T-cell (primary cell): ENCODE measurements around the gene FAM117B. TPM values are rescaled to one million over a fixed set of nuclear protein-coding genes. Genes with fewer than 3 reads are reported as not detected.

Source experiments
- ATAC-seq, 4 experiments: fragments of 200-7000 bp in 3 of 4; fragments of 150-1000 bp in 1 of 4; cut with Tn5 transposase; replicated peaks in 1 of 4; 1 replicate in 3 of 4; 2 replicates in 1 of 4; pipeline ENCODE4 v1.10.0; 2021; ENCODE audit warnings: moderate library complexity in 3 of 4, mild to moderate bottlenecking in 2 of 4, moderate number of reproducible peaks in 1 of 4
- CTCF ChIA-PET, 2 donors: fragments of 300-600 bp; sonication (Branson Sonifier 250); formaldehyde crosslinking; loops; one replicate each; lab custom pipeline; 2022; ENCODE audit warnings: antibody characterized with exemption in 2 of 2; lab: Charles Lee
- POLR2A ChIA-PET, 2 donors: fragments of 300-600 bp; sonication (Branson Sonifier 250); formaldehyde crosslinking; loops; one replicate each; lab custom pipeline; 2022; ENCODE audit warnings: antibody characterized with exemption in 2 of 2; lab: Charles Lee
- DNase-seq, 35 experiments: peaks; one replicate each; pipeline versions ENCODE4 v3.0.0 to v3.0.0-alpha.2; 2013 to 2023
- H3K27ac ChIP-seq: one replicate; pipeline ENCODE4 v1.5.1; 2013; ENCODE audit warnings: low read length
- H3K27me3 ChIP-seq, 2 experiments: replicated peaks in 1 of 2; 1 replicate in 1 of 2; 2 replicates in 1 of 2; pipeline versions ENCODE4 v1.6.1 to v1.7.0; 2013; ENCODE audit warnings: low read length in 1 of 2, mixed read lengths in 1 of 2; ENCODE audit not compliant: control insufficient read depth in 2 of 2, insufficient read depth in 2 of 2; ENCODE audit errors: extremely low read depth in 1 of 2
- H3K36me3 ChIP-seq, 2 donors: 1 replicate in 1 of 2; 2 replicates in 1 of 2; pipeline versions ENCODE4 v1.6.1 to v1.7.0; 2013; ENCODE audit warnings: low read length in 1 of 2; ENCODE audit not compliant: control insufficient read depth in 2 of 2, insufficient read depth in 1 of 2; ENCODE audit errors: extremely low read depth in 1 of 2
- H3K4me1 ChIP-seq, 2 experiments: 1 replicate in 1 of 2; 2 replicates in 1 of 2; pipeline versions ENCODE4 v1.6.1 to v1.7.0; 2013; ENCODE audit warnings: low read length in 2 of 2, mixed read lengths in 1 of 2; ENCODE audit not compliant: insufficient read depth in 2 of 2, control insufficient read depth in 1 of 2; ENCODE audit errors: extremely low read depth in 1 of 2
- H3K4me3 ChIP-seq, 2 donors: 1 replicate in 1 of 2; 2 replicates in 1 of 2; pipeline versions ENCODE4 v1.5.1 to v1.7.0; 2013; ENCODE audit warnings: mild to moderate bottlenecking in 2 of 2, low read length in 1 of 2, moderate library complexity in 1 of 2; ENCODE audit not compliant: control insufficient read depth in 1 of 2; ENCODE audit errors: extremely low read depth in 1 of 2
- H3K9me3 ChIP-seq: 2 replicates; pipeline ENCODE4 v1.7.0; 2013
- H3K27ac Mint-ChIP-seq, 2 donors: one replicate each; pipeline ENCODE4 v1.8.0; 2020 to 2021; ENCODE audit warnings: mild to moderate bottlenecking in 2 of 2, mixed read lengths in 2 of 2
- H3K27me3 Mint-ChIP-seq, 2 donors: one replicate each; pipeline ENCODE4 v1.8.0; 2021 to 2022; ENCODE audit warnings: mixed read lengths in 2 of 2
- H3K36me3 Mint-ChIP-seq: one replicate; pipeline ENCODE4 v1.8.0; 2021; ENCODE audit warnings: mixed read lengths
- H3K4me1 Mint-ChIP-seq, 3 donors: one replicate each; pipeline ENCODE4 v1.8.0; 2020 to 2022; ENCODE audit warnings: mixed read lengths in 3 of 3, mild to moderate bottlenecking in 1 of 3
- H3K4me3 Mint-ChIP-seq, 3 donors: one replicate each; pipeline ENCODE4 v1.8.0; 2020 to 2022; ENCODE audit warnings: mild to moderate bottlenecking in 3 of 3, mixed read lengths in 3 of 3, moderate library complexity in 3 of 3
- H3K9me3 Mint-ChIP-seq, 3 donors: one replicate each; pipeline ENCODE4 v1.8.0; 2020 to 2022; ENCODE audit warnings: mixed read lengths in 3 of 3
- WGBS: methylation state at CpG from one replicate; pipeline ENCODE4 v1.1.5; 2013; ENCODE audit warnings: missing lambda C conversion rate; ENCODE audit not compliant: insufficient coverage; 5-methylcytosine and 5-hydroxymethylcytosine counted together
- total RNA-seq, 35 experiments: library from RNA in 6 of 35; stranded (reverse) in 6 of 35; fragments of 120-200 nt in 1 of 35; gene quantifications; one replicate each; pipeline versions ENCODE4 v1.2.1 to v1.2.4 and lab custom pipeline; 2013 to 2026

FAM117B gene
- total RNA-seq, 5 donors from 2014 or later (not counting 1 experiment from before 2014, with no cell fraction given) = 23.6 to 44.0 (median 28.4) TPM

DNA sequence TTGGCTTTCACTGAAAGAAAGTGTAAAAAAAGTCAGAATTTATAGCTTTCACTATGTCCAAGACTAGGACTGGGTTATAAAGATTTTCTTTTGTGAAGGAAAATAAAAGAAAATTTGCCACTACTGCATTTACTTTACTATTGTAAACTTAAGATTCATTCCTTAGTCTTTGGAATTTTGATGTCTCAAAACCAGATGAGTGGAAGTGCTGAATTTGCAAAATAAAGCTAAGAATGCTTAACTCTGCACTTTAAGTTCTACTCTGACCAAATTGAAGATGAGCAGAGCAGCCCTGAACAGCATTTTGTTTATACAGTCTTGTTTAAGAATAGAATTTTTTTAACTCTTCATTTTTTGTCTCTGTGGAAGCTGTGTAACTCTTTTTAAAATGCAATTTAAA lies 134.4 kb downstream of the FAM117B start:
- H3K4me1 ChIP-seq = peaks cover 7 to 9% of the 10 kb centered on the region in 2 experiments
- H3K4me3 ChIP-seq = no peak overlapping the region
- Mint-ChIP-seq H3K4me1 (peaks cover 11 to 35% (median 24%) of the 10 kb centered on the region in 3 donors), H3K36me3 (peaks cover 48% of the 10 kb centered on the region), H3K27ac (peak overlapping the region in 1 of 2 donors; percentile 49), H3K9me3 (no peaks in the 10 kb centered on the region), H3K4me3 (no peak overlapping the region), H3K27me3 (no peaks in the 10 kb centered on the region)
- H3K27ac ChIP-seq = no peak overlapping the region
- H3K36me3 ChIP-seq = peaks cover 0 to 35% of the 10 kb centered on the region in 2 donors
- DNase-seq (no peak), ATAC-seq (no peak)
- ChIA-PET POLR2A (interaction anchor here in 1 of 2 donors (0.6 kb wide), 1 partner anchor 10 kb away, joined by 3 read pairs; no protein-coding TSS in a partner anchor), CTCF (interaction anchor here in 1 of 2 donors (0.5 to 0.6 kb wide), 2 partner anchors 42 to 765 kb away, joined by 3 read pairs; no protein-coding TSS in a partner anchor)
- H3K9me3 ChIP-seq = no peaks in the 10 kb centered on the region
- H3K27me3 ChIP-seq = no peaks in the 10 kb centered on the region

DNA sequence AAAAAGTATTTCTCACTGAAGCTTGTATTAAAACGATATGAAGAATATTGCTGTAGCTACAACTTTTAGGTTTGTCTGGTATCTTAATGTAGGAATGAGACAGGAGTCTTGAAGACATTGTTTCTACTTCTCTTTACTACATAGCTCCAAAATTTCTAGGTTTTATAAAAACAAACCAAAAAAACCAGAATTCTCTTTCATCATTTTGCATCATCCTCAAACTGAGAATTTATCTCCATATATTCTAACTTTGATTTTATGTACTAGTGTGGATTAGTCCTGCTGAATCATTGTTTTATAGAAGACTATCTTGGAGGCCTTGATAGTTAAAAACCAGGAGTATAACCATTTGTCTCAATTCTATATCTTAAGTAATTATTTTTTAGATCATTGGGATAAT lies 136.6 kb downstream of the FAM117B start:
- Histone ChIP-seq H3K9me3 (no peaks in the 10 kb centered on the region), H3K4me3 (no peak overlapping the region), H3K36me3 (peaks cover 0 to 33% of the 10 kb centered on the region in 2 donors), H3K4me1 (no peaks in the 10 kb centered on the region), H3K27me3 (no peaks in the 10 kb centered on the region), H3K27ac (no peak overlapping the region)
- WGBS = no CpG with 5 or more reads among the region's 1 CpG
- no peak overlapping the region for H3K4me3 Mint-ChIP-seq
- no peaks in the 10 kb centered on the region for H3K9me3 Mint-ChIP-seq
- POLR2A ChIA-PET = interaction anchor here in 1 of 2 donors (0.5 kb wide), 1 partner anchor 1320 kb away, joined by 5 read pairs; the partner anchor contains the start of genes STRADB and TRAK2
- H3K4me1 Mint-ChIP-seq = peaks cover 7 to 24% (median 15%) of the 10 kb centered on the region in 3 donors
- H3K27me3 Mint-ChIP-seq = no peaks in the 10 kb centered on the region
- peaks cover 45% of the 10 kb centered on the region for H3K36me3 Mint-ChIP-seq
- no peak overlapping the region for H3K27ac Mint-ChIP-seq
- CTCF ChIA-PET = interaction anchor here (0.6 to 0.9 kb wide), 5 partner anchors 11 to 1118 kb away, joined by 3 to 4 read pairs (median 3); no protein-coding TSS in a partner anchor
- DNase-seq (no peak), ATAC-seq (no peak)

DNA sequence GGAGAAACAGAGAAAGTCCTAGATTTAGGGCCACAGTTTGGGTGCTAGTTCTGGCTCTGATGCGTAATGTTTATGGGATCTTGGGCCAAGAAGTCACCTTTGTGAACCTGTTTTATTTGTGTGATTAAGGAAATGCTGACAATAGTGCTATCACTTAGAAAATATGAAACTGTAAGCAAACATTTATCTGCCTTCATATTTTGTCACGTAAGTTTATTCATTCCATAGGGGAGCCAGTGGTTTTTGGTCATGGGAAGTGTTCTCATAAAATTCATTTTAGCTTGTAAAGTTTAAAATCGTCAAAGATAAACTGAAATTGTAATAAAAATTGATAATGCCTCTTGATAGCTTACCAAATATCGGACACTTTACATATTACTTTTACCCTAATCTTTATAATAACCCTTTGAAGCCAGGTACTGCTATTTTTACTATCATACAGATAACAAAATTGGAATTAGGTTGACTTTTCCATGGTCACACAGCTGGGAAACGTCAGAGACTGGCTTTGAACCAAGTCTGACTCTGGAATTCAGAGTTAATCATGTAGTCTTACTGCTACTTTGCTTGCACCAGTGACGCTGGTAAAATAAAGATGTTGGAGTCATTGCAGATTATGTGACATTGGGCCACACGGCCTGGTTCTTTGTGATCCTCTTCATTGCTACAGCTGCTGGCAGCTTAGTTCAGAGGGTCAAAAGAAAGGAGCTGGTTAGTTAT lies 137.1 kb downstream of the FAM117B start:
- 97% methylated on average over 3 of the region's 7 CpGs for WGBS
- DNase-seq = no peak
- Histone ChIP-seq H3K27ac (no peak overlapping the region), H3K4me3 (no peak overlapping the region), H3K27me3 (no peaks in the 10 kb centered on the region), H3K9me3 (no peaks in the 10 kb centered on the region), H3K4me1 (no peaks in the 10 kb centered on the region), H3K36me3 (peaks cover 0 to 33% of the 10 kb centered on the region in 2 donors)
- H3K27me3 Mint-ChIP-seq = no peaks in the 10 kb centered on the region
- no peak overlapping the region for H3K4me3 Mint-ChIP-seq
- H3K9me3 Mint-ChIP-seq = no peaks in the 10 kb centered on the region
- H3K4me1 Mint-ChIP-seq = peaks cover 7 to 21% (median 15%) of the 10 kb centered on the region in 3 donors
- POLR2A ChIA-PET = interaction anchor here (0.5 to 0.6 kb wide), 2 partner anchors 476 to 1321 kb away, joined by 3 to 5 read pairs; partner anchors contain the start of genes STRADB (in 1 of the 2) and TRAK2 (in 1 of the 2)
- CTCF ChIA-PET = interaction anchor here (0.6 to 0.9 kb wide), 2 partner anchors 13 to 68 kb away, joined by 3 to 4 read pairs; no protein-coding TSS in a partner anchor
- no peak for ATAC-seq
- peaks cover 45% of the 10 kb centered on the region for H3K36me3 Mint-ChIP-seq
- H3K27ac Mint-ChIP-seq = no peak overlapping the region

DNA sequence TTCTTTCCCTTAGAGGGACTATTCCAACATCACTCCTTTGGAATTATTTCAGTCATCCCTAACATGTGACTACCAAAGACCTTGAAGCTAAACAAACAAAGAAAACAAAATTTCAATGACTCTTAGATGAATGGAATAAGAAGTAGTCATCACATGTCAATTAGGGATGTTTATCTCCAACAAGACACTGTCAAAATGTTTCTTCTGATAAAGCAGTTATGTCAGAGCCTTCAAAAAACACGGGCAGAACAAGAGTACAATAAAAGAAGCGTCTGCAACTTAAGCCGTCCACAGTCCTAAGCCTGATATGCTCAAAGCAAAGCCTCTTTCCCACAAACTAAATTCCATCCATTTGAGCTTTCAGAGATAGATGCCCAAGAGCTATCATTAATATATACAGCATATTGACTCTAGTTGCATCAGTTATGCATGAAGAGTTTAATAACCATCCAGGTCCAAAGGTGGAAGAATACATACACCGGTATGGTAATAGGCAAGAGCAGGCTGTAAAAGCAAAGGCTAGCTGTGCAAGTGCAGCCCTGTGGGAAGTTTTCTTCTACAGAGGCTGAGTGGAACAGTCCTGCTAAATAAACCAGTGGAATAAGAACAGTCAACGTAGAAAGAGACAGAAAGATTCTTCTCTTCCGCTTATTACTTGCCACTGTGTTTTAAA lies 138.7 kb downstream of the FAM117B start:
- ChIA-PET POLR2A (interaction anchor here in 1 of 2 donors (0.6 to 0.8 kb wide), 2 partner anchors 9 to 13 kb away, joined by 4 read pairs; no protein-coding TSS in a partner anchor), CTCF (no interaction called here)
- Histone ChIP-seq H3K9me3 (no peaks in the 10 kb centered on the region), H3K36me3 (peaks cover 0 to 37% of the 10 kb centered on the region in 2 donors), H3K27me3 (no peaks in the 10 kb centered on the region), H3K4me1 (no peaks in the 10 kb centered on the region), H3K4me3 (no peak overlapping the region), H3K27ac (no peak overlapping the region)
- Mint-ChIP-seq H3K9me3 (no peaks in the 10 kb centered on the region), H3K4me1 (peaks cover 4 to 12% (median 8%) of the 10 kb centered on the region in 3 donors), H3K36me3 (peaks cover 50% of the 10 kb centered on the region), H3K27ac (no peak overlapping the region), H3K4me3 (no peak overlapping the region), H3K27me3 (no peaks in the 10 kb centered on the region)
- 90% methylated on average over 2 of the region's 6 CpGs for WGBS
- DNase-seq (no peak), ATAC-seq (no peak)

DNA sequence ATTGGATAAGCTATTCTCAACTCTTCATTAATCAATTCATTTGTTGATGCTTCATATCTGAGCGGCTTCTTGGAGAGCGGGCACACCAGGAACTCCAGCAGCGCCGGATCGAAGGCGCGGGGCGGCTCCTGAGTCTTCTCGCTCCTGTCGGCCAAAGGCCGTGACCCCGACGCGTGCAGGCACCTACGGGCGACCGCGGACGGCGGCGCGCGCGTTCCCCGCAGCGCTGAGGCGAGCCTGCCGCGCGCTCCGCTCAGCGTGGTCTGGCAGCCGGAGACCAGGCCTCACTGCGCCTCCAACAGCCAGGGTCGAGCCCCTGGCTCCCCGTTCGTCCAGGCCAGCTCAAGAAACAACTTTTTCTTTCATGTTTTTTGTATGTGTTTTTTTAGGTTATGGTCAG lies 139.3 kb downstream of the FAM117B start:
- DNase-seq (no peak), ATAC-seq (no peak)
- Mint-ChIP-seq H3K4me3 (no peak overlapping the region), H3K36me3 (peaks cover 57% of the 10 kb centered on the region), H3K4me1 (peaks cover 4 to 11% (median 8%) of the 10 kb centered on the region in 3 donors), H3K27ac (no peak overlapping the region), H3K27me3 (no peaks in the 10 kb centered on the region), H3K9me3 (no peaks in the 10 kb centered on the region)
- ChIA-PET POLR2A (interaction anchor here in 1 of 2 donors (0.6 to 0.8 kb wide), 2 partner anchors 9 to 14 kb away, joined by 4 read pairs; no protein-coding TSS in a partner anchor), CTCF (no interaction called here)
- Histone ChIP-seq H3K27ac (no peak overlapping the region), H3K27me3 (no peaks in the 10 kb centered on the region), H3K9me3 (no peaks in the 10 kb centered on the region), H3K36me3 (peaks cover 0 to 38% of the 10 kb centered on the region in 2 donors), H3K4me1 (no peaks in the 10 kb centered on the region), H3K4me3 (no peak overlapping the region)
- 98% methylated on average over 34 of the region's 37 CpGs for WGBS

DNA sequence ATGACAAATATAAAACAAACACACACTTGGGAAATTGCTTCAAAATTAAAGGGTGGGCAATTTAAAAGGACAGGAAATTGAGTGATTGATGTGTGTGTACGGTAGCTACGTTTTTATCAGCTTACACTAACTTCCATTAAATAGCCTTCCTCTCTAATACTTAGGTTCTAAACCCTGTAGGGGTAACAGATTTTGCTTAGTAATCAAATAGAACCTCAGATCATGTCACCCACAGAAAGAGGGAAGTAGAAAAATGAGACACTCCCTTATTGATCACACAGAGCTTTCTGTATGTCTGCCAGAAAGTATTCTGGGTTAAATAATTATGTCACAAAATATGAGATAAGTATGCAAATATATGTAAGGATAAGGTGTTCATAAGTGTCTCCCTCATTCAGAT lies 143.4 kb downstream of the FAM117B start:
- DNase-seq (no peak), ATAC-seq (no peak)
- H3K27me3 ChIP-seq = no peaks in the 10 kb centered on the region
- ChIA-PET POLR2A (interaction anchor here in 1 of 2 donors (0.6 kb wide), 1 partner anchor 274 kb away, joined by 9 read pairs; no protein-coding TSS in a partner anchor), CTCF (no interaction called here)
- peaks cover 0 to 5% (median 0%) of the 10 kb centered on the region in 3 donors for H3K4me1 Mint-ChIP-seq
- H3K36me3 Mint-ChIP-seq = peaks cover 69% of the 10 kb centered on the region
- WGBS = no CpG with 5 or more reads among the region's 2 CpGs
- H3K27me3 Mint-ChIP-seq = no peaks in the 10 kb centered on the region
- no peak overlapping the region for H3K27ac ChIP-seq
- no peaks in the 10 kb centered on the region for H3K9me3 ChIP-seq
- H3K4me3 Mint-ChIP-seq = no peak overlapping the region
- H3K9me3 Mint-ChIP-seq = no peaks in the 10 kb centered on the region
- H3K27ac Mint-ChIP-seq = no peak overlapping the region
- peaks cover 3 to 34% of the 10 kb centered on the region in 2 donors for H3K36me3 ChIP-seq
- H3K4me3 ChIP-seq = no peak overlapping the region
- H3K4me1 ChIP-seq = no peaks in the 10 kb centered on the region
